GM12875 (cell line): Measurements from ENCODE around the gene FLYWCH1.
A peak's percentile ranks its signal among the peaks of the same experiment; 100 is the strongest.

Experiments used
- H3K4me3 ChIP-seq: one replicate; pipeline ENCODE4 v1.5.1; 2011; ENCODE audit warnings: low read depth, low read length, control low read depth
- TF ChIP-seq, protein P1 (sequence below): IDR thresholded peaks from 2 replicates; pipeline ENCODE4 v1.5.1; 2011; ENCODE audit warnings: low read depth, mild to moderate bottlenecking, control low read depth, inconsistent platforms, low read length, moderate library complexity, borderline replicate concordance; ENCODE audit not compliant: insufficient read depth

The FLYWCH1 gene, protein sequence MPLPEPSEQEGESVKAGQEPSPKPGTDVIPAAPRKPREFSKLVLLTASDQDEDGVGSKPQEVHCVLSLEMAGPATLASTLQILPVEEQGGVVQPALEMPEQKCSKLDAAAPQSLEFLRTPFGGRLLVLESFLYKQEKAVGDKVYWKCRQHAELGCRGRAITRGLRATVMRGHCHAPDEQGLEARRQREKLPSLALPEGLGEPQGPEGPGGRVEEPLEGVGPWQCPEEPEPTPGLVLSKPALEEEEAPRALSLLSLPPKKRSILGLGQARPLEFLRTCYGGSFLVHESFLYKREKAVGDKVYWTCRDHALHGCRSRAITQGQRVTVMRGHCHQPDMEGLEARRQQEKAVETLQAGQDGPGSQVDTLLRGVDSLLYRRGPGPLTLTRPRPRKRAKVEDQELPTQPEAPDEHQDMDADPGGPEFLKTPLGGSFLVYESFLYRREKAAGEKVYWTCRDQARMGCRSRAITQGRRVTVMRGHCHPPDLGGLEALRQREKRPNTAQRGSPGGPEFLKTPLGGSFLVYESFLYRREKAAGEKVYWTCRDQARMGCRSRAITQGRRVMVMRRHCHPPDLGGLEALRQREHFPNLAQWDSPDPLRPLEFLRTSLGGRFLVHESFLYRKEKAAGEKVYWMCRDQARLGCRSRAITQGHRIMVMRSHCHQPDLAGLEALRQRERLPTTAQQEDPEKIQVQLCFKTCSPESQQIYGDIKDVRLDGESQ

DNA sequence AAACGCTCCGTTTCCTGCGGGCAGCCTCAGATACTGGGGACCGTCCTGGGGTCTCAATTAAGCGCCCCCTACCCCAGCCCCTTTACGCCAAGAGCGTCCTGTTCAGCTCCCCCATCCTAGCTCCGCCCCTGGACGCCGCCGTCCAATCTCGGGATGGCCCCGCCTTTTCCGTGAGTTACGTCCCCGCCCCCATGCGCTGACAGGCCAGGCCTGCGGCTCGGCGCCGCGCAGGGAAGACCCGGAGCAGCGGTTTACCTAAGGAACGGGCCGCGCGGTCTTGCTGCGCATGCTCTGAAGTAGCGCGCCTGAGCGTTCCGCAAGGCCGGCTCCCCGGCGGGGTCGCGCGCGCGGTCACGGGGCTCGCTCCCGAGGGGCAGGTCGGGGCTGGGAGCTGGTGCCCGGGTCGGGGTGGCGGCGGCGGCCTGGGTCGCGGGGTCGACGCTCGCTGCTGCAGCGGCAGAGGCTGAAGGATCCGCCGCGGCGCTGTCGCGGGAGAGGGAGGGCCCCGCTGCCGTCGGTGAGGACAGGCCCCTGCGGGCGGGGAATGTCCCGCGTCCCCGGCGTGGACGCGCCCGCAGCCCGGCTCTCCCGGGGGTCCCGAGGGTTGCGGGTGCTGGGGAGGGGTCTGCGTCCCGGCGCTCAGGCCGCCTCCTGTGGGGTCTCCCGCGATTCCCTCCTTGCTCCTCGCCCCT, at the start of gene FLYWCH1:
FLYWCH1 (plus strand) TSS at position 294 of the 692 bp plus-strand sequence. CDS start 17,755 bp downstream, outside the sequence.
- peak within 1 kb of the TSS; percentile 89 for H3K4me3 ChIP-seq
- TF ChIP-seq, protein P1, sequence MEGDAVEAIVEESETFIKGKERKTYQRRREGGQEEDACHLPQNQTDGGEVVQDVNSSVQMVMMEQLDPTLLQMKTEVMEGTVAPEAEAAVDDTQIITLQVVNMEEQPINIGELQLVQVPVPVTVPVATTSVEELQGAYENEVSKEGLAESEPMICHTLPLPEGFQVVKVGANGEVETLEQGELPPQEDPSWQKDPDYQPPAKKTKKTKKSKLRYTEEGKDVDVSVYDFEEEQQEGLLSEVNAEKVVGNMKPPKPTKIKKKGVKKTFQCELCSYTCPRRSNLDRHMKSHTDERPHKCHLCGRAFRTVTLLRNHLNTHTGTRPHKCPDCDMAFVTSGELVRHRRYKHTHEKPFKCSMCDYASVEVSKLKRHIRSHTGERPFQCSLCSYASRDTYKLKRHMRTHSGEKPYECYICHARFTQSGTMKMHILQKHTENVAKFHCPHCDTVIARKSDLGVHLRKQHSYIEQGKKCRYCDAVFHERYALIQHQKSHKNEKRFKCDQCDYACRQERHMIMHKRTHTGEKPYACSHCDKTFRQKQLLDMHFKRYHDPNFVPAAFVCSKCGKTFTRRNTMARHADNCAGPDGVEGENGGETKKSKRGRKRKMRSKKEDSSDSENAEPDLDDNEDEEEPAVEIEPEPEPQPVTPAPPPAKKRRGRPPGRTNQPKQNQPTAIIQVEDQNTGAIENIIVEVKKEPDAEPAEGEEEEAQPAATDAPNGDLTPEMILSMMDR: no peak

DNA sequence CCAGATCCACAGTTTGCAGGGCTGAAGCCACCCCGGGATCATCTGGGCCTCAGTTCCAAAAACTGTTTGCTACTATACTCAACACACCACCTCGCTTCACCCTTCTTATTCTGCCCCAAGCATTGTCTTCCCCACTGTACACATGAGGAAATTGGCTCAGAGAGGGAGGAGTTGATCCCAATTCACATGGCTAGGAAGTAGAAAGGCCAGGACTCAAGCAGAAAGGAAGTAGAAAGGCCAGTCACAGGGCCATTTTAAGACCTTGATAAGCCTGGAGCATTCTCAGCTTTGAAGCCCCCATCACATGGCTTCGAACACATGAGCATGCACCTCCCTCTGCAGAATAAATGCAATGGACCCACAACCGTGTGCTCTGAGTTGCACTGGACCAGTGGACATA, 46.1 kb upstream of the FLYWCH1 start:
- TF ChIP-seq, protein P1: no peak
- no peak overlapping the region for H3K4me3 ChIP-seq

DNA sequence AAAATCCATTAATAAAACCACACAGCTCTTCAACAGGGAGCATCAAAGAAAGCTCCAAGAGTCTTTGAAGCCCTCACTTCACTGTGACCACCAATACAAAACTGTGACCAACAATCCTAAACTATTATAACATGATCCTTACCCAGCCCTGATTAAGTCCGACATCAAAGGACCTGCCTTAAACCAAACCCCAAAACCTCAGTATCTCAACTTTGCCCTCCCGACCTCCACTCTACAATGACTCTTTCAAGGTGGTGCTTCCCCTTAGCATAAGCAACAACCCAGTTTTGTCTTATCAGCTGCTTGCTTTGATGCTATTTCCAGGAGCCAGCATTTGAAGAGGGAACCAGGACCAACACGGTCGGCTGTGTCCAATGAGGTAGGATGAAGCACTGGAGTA, 45.3 kb upstream of the FLYWCH1 start:
- TF ChIP-seq, protein P1: no peak
- H3K4me3 ChIP-seq: no peak overlapping the region

DNA sequence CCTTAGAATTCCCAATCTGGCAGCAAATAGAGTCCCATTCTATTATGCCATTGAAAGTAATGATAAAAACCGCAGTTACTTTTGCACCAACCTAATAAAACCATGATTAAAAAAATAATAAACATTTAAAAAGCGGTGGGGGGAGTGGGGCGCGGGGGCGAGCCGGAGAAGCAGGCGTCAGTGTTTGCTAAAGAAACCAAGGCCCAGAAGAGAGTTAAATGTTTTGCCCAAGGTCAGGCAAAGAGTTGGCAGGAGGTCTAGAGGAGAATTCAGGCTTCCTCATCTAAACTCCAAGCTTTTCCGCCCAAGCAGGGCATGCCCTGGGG, 44.1 kb upstream of the FLYWCH1 start:
- H3K4me3 ChIP-seq: peak overlapping the region; percentile 76
- TF ChIP-seq, protein P1: no peak

DNA sequence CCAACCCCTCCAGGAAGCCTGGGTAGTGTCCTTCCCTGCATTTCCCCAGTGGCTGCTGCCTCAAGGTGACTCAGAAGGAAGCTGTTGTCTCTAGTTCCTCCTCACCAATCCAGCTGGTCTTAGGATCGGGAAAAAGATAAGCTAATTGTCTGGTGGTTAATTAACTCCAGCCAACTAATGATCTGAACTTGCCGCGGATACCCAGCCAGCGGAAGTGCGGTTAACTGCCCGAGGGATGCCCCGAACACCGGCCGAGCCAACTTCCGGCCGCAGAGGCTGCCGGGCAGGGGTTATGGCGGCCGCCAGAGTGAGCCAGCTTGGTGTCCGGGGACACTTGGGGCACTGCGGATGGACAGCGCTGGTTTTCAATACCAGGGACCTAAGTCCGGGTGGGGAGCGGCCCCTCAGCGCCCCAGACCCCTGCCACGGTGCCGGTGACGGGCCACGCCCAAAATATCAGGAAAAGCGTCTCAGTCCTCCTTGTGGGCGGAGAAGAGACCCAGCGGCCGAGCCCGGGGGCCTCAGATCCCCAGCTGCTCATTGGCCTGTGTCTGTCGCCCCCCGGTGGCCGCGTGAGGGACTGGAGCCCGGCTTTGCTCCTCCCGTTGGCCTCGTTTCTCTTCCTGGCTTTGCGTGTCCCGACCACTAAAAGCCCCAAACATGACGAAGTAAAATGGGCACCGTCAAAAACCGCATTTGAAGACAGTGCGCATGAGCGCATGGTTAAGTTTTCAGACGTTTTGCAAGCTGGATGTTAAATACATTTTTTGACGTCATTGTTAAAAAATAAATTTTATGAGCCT, 43.5 kb upstream of the FLYWCH1 start:
- H3K4me3 ChIP-seq: peak overlapping the region; percentile 76
- TF ChIP-seq, protein P1: peak; percentile 96

DNA sequence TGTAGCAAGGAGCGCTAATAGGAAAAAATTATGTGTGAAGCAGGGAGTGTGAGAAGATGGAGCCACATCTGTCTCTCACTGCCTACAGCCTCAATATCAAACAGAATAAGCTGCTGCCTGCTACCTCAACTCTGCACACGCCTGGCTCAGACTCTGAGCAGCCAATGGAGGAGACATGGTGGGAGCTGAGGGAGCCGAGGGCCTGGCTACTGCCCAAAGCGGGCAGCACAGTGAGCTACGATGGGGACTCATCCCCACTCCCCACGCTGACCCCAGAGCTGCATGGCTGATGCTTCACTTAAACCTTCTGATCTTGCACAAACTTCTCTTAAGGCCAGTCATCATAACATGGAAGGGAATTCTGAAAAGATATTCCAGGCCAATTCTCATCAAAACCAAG, 39.8 kb upstream of the FLYWCH1 start:
- no peak overlapping the region for H3K4me3 ChIP-seq
- TF ChIP-seq, protein P1: no peak
